Measurements from ENCODE around the gene LMO1.

Gene LMO1

GRCh38 chr11:8301622-8302021, 37.9 kb upstream of the LMO1 start:
- no peaks in the 10 kb centered on the region for H3K36me3 ChIP-seq (ENCODE audit: insufficient read depth, insufficient read length, low read length)
- no peak overlapping the region for H3K4me3 ChIP-seq (ENCODE audit: insufficient read length, low read depth)
- no peaks in the 10 kb centered on the region for H3K27me3 ChIP-seq (ENCODE audit: insufficient read depth, insufficient read length)
- H3K9me3 ChIP-seq (ENCODE audit: insufficient read depth, low read length) = peaks cover 10% of the 10 kb centered on the region
- no peak overlapping the region for H3K9ac ChIP-seq (ENCODE audit: insufficient read length, low read depth)
- no peak for DNase-seq (ENCODE audit: low read depth, low spot score)
- TF ChIP-seq YY1 (IDR thresholded peaks at IDR 0.05; ENCODE audit: insufficient read depth, insufficient read length) = no peak
- TF ChIP-seq SUZ12 (IDR thresholded peaks at IDR 0.05; ENCODE audit: extremely low read depth, insufficient read depth, insufficient read length) = no peak
- no peak for TF ChIP-seq ZNF274 (IDR thresholded peaks at IDR 0.05; ENCODE audit: low read depth, low read length)
- H3K4me1 ChIP-seq (ENCODE audit: insufficient read depth, insufficient read length) = no peaks in the 10 kb centered on the region

GRCh38 chr11:8298801-8299786, 35.4 kb upstream of the LMO1 start:
- no peak overlapping the region for H3K4me3 ChIP-seq (ENCODE audit: insufficient read length, low read depth)
- H3K4me1 ChIP-seq (ENCODE audit: insufficient read depth, insufficient read length) = no peaks in the 10 kb centered on the region
- no peak for DNase-seq (ENCODE audit: low read depth, low spot score)
- H3K27me3 ChIP-seq (ENCODE audit: insufficient read depth, insufficient read length) = no peaks in the 10 kb centered on the region
- TF ChIP-seq ZNF274 (IDR thresholded peaks at IDR 0.05; ENCODE audit: low read depth, low read length) (no peak), YY1 (IDR thresholded peaks at IDR 0.05; ENCODE audit: insufficient read depth, insufficient read length) (no peak), SUZ12 (IDR thresholded peaks at IDR 0.05; ENCODE audit: extremely low read depth, insufficient read depth, insufficient read length) (no peak)
- no peaks in the 10 kb centered on the region for H3K36me3 ChIP-seq (ENCODE audit: insufficient read depth, insufficient read length, low read length)
- peaks cover 10% of the 10 kb centered on the region for H3K9me3 ChIP-seq (ENCODE audit: insufficient read depth, low read length)
- H3K9ac ChIP-seq (ENCODE audit: insufficient read length, low read depth) = no peak overlapping the region

- DNase-seq (ENCODE audit: low read depth, low spot score) = no peak
- H3K27me3 ChIP-seq (ENCODE audit: insufficient read depth, insufficient read length) = no peaks in the 10 kb centered on the region
- TF ChIP-seq ZNF274 (IDR thresholded peaks at IDR 0.05; ENCODE audit: low read depth, low read length) = no peak
- no peak for TF ChIP-seq YY1 (IDR thresholded peaks at IDR 0.05; ENCODE audit: insufficient read depth, insufficient read length)
- TF ChIP-seq SUZ12 (IDR thresholded peaks at IDR 0.05; ENCODE audit: extremely low read depth, insufficient read depth, insufficient read length) = no peak
Measured at GRCh38 chr11:8297781-8298440, 34.2 kb upstream of the LMO1 start.

GRCh38 chr11:8296872-8297271, 33.2 kb upstream of the LMO1 start:
- H3K4me1 ChIP-seq (ENCODE audit: insufficient read depth, insufficient read length) = no peaks in the 10 kb centered on the region
- DNase-seq (ENCODE audit: low read depth, low spot score) = no peak
- H3K9me3 ChIP-seq (ENCODE audit: insufficient read depth, low read length) = no peaks in the 10 kb centered on the region
- no peak overlapping the region for H3K9ac ChIP-seq (ENCODE audit: insufficient read length, low read depth)
- H3K27me3 ChIP-seq (ENCODE audit: insufficient read depth, insufficient read length) = no peaks in the 10 kb centered on the region
- H3K4me3 ChIP-seq (ENCODE audit: insufficient read length, low read depth) = no peak overlapping the region
- no peaks in the 10 kb centered on the region for H3K36me3 ChIP-seq (ENCODE audit: insufficient read depth, insufficient read length, low read length)
- TF ChIP-seq YY1 (IDR thresholded peaks at IDR 0.05; ENCODE audit: insufficient read depth, insufficient read length) (no peak), SUZ12 (IDR thresholded peaks at IDR 0.05; ENCODE audit: extremely low read depth, insufficient read depth, insufficient read length) (no peak), ZNF274 (IDR thresholded peaks at IDR 0.05; ENCODE audit: low read depth, low read length) (no peak)

More at GRCh38 chr11:8297781-8298440, 34.2 kb upstream of the LMO1 start:
- no peak overlapping the region for H3K9ac ChIP-seq (ENCODE audit: insufficient read length, low read depth)
- H3K36me3 ChIP-seq (ENCODE audit: insufficient read depth, insufficient read length, low read length) = no peaks in the 10 kb centered on the region
- no peaks in the 10 kb centered on the region for H3K4me1 ChIP-seq (ENCODE audit: insufficient read depth, insufficient read length)
- H3K4me3 ChIP-seq (ENCODE audit: insufficient read length, low read depth) = no peak overlapping the region
- H3K9me3 ChIP-seq (ENCODE audit: insufficient read depth, low read length) = no peaks in the 10 kb centered on the region

GRCh38 chr11:8296038-8296649, 32.5 kb upstream of the LMO1 start:
- DNase-seq (ENCODE audit: low read depth, low spot score) = no peak
- Histone ChIP-seq H3K4me3 (ENCODE audit: insufficient read length, low read depth) (no peak overlapping the region), H3K9ac (ENCODE audit: insufficient read length, low read depth) (no peak overlapping the region), H3K27me3 (ENCODE audit: insufficient read depth, insufficient read length) (no peaks in the 10 kb centered on the region), H3K4me1 (ENCODE audit: insufficient read depth, insufficient read length) (no peaks in the 10 kb centered on the region), H3K36me3 (ENCODE audit: insufficient read depth, insufficient read length, low read length) (no peaks in the 10 kb centered on the region), H3K9me3 (ENCODE audit: insufficient read depth, low read length) (no peaks in the 10 kb centered on the region)
- TF ChIP-seq YY1 (IDR thresholded peaks at IDR 0.05; ENCODE audit: insufficient read depth, insufficient read length) = no peak
- no peak for TF ChIP-seq ZNF274 (IDR thresholded peaks at IDR 0.05; ENCODE audit: low read depth, low read length)
- TF ChIP-seq SUZ12 (IDR thresholded peaks at IDR 0.05; ENCODE audit: extremely low read depth, insufficient read depth, insufficient read length) = no peak

GRCh38 chr11:8294251-8294935, 30.7 kb upstream of the LMO1 start:
- H3K27me3 ChIP-seq (ENCODE audit: insufficient read depth, insufficient read length) = no peaks in the 10 kb centered on the region
- no peak overlapping the region for H3K9ac ChIP-seq (ENCODE audit: insufficient read length, low read depth)
- H3K9me3 ChIP-seq (ENCODE audit: insufficient read depth, low read length) = no peaks in the 10 kb centered on the region
- no peak for TF ChIP-seq SUZ12 (IDR thresholded peaks at IDR 0.05; ENCODE audit: extremely low read depth, insufficient read depth, insufficient read length)
- no peak for TF ChIP-seq ZNF274 (IDR thresholded peaks at IDR 0.05; ENCODE audit: low read depth, low read length)
- no peak for TF ChIP-seq YY1 (IDR thresholded peaks at IDR 0.05; ENCODE audit: insufficient read depth, insufficient read length)
- H3K4me1 ChIP-seq (ENCODE audit: insufficient read depth, insufficient read length) = no peaks in the 10 kb centered on the region
- H3K4me3 ChIP-seq (ENCODE audit: insufficient read length, low read depth) = no peak overlapping the region
- H3K36me3 ChIP-seq (ENCODE audit: insufficient read depth, insufficient read length, low read length) = no peaks in the 10 kb centered on the region
- no peak for DNase-seq (ENCODE audit: low read depth, low spot score)

Measured in NT2/D1 (cell line).